Breast epithelium (tissue), 4 donors: Measurements from ENCODE around the gene SUCO. TPM values are rescaled to one million over a fixed set of nuclear protein-coding genes. Genes with fewer than 3 reads are reported as not detected.

ENCODE experiments used
- DNase-seq, 2 donors: peaks; one replicate each; pipeline ENCODE4 v3.0.0-alpha.2; 2019; ENCODE audit warnings: low spot score in 2 of 2
- H3K27ac ChIP-seq, 2 donors: fragments of 200-600 bp; sonication (generic) in 1 of 2; one replicate each; pipeline ENCODE4 v1.5.1; 2016 to 2019; ENCODE audit warnings: mild to moderate bottlenecking in 1 of 2
- H3K27me3 ChIP-seq, 2 donors: fragments of 200-600 bp; sonication (generic) in 1 of 2; one replicate each; pipeline versions ENCODE4 v1.5.1 to v1.6.0; 2017 to 2019; ENCODE audit warnings: control low read depth in 1 of 2, mild to moderate bottlenecking in 1 of 2
- H3K36me3 ChIP-seq: fragments of 200-600 bp; one replicate; pipeline ENCODE4 v1.5.1; 2019
- H3K4me1 ChIP-seq, 2 donors: fragments of 200-600 bp; sonication (generic); one replicate each; pipeline ENCODE4 v1.5.1; 2016 to 2019; ENCODE audit warnings: control low read depth in 1 of 2
- H3K4me3 ChIP-seq, 3 donors: fragments of 200-600 bp; sonication (generic); 1 replicate in 2 of 3; 2 replicates in 1 of 3; pipeline ENCODE4 v1.5.1; 2016 to 2019; ENCODE audit warnings: mild to moderate bottlenecking in 3 of 3, moderate library complexity in 2 of 3
- H3K9me3 ChIP-seq, 2 donors: fragments of 200-600 bp; sonication (generic) in 1 of 2; one replicate each; pipeline ENCODE4 v1.5.1; 2016 to 2019; ENCODE audit warnings: control low read depth in 1 of 2
- POLR2A ChIP-seq: fragments of 450-650 bp; IDR thresholded peaks from one replicate; pipeline ENCODE4 v1.6.1; 2016; ENCODE audit warnings: antibody characterized with exemption, mild to moderate bottlenecking, moderate library complexity
- POLR2AphosphoS5 ChIP-seq, 3 donors: sonication (generic); formaldehyde crosslinking; IDR thresholded peaks; one replicate each; pipeline ENCODE4 v1.6.1; 2017; ENCODE audit warnings: antibody characterized with exemption in 3 of 3
- intact Hi-C: fragments of 100-400 bp; cut with DNase I; formaldehyde crosslinking; loops from one replicate; pipeline ENCODE4 v1.15.1; 2023; ENCODE audit warnings: low total_unique reads
- total RNA-seq, 3 donors: library from RNA; depleted of rRNA; stranded (reverse); fragments of >200 nt; gene quantifications; one replicate each; pipeline ENCODE4 v1.1.0, GENCODE V29; 2016
- TF ChIP-seq, protein P1 (sequence below), 3 donors: fragments of 450-650 bp; IDR thresholded peaks; one replicate each; pipeline ENCODE4 v1.5.1; 2016 to 2017; ENCODE audit warnings: antibody characterized with exemption in 3 of 3, mild to moderate bottlenecking in 3 of 3, moderate library complexity in 3 of 3

Gene SUCO, protein sequence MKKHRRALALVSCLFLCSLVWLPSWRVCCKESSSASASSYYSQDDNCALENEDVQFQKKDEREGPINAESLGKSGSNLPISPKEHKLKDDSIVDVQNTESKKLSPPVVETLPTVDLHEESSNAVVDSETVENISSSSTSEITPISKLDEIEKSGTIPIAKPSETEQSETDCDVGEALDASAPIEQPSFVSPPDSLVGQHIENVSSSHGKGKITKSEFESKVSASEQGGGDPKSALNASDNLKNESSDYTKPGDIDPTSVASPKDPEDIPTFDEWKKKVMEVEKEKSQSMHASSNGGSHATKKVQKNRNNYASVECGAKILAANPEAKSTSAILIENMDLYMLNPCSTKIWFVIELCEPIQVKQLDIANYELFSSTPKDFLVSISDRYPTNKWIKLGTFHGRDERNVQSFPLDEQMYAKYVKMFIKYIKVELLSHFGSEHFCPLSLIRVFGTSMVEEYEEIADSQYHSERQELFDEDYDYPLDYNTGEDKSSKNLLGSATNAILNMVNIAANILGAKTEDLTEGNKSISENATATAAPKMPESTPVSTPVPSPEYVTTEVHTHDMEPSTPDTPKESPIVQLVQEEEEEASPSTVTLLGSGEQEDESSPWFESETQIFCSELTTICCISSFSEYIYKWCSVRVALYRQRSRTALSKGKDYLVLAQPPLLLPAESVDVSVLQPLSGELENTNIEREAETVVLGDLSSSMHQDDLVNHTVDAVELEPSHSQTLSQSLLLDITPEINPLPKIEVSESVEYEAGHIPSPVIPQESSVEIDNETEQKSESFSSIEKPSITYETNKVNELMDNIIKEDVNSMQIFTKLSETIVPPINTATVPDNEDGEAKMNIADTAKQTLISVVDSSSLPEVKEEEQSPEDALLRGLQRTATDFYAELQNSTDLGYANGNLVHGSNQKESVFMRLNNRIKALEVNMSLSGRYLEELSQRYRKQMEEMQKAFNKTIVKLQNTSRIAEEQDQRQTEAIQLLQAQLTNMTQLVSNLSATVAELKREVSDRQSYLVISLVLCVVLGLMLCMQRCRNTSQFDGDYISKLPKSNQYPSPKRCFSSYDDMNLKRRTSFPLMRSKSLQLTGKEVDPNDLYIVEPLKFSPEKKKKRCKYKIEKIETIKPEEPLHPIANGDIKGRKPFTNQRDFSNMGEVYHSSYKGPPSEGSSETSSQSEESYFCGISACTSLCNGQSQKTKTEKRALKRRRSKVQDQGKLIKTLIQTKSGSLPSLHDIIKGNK (N-terminal part only)
- 10 to 100 TPM; 29.6 to 70.8 (median 43.9) TPM for total RNA-seq

DNA sequence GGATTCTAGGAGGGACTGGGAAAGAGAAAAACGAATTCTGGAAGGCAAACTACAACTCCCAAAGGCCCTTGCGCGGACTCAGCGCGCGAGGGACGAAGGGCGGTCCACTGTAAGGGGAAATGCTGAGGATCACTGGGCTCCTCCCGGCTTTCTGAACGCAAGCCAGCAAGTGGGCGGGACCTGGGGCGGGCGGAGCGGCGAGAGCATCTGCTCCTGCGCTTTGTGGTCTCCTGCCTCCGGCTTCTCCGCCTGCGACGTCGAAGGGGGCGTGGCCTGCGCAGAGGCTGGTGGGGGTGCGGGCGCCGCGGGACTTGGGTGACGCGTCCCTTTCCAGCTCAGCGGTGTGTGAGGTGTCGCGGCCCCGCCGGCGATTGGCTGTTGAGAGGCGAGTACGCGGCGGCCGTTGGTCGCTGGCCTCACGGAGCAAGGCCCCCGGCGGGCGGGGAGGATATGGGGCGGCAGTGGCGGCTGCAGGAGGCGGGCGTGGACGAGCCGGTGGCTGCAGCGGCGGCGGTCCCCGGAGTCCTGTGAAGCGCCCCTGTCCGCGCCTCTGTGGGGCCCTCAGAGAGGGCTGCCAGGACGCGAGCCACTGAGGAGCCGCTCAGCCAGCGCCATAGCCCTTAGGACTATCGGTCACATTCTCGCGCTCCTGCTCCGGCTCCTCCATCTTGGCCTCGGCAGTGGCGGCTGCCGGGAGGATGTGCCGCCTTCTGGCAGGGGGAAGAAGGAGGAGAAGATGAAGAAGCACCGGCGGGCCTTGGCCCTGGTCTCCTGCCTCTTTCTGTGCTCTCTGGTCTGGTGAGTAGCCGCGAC lies at the start of gene SUCO:
Gene SUCO, plus strand, starts transcription at position 451 of the 813 bp plus-strand sequence. Its CDS starts 286 bp downstream, at position 737.
- TF ChIP-seq POLR2AphosphoS5 (IDR thresholded peaks at IDR 0.05) (peak; percentile 40 to 93 (median 77)), POLR2A (peak; percentile 88)
- TF ChIP-seq, protein P1, sequence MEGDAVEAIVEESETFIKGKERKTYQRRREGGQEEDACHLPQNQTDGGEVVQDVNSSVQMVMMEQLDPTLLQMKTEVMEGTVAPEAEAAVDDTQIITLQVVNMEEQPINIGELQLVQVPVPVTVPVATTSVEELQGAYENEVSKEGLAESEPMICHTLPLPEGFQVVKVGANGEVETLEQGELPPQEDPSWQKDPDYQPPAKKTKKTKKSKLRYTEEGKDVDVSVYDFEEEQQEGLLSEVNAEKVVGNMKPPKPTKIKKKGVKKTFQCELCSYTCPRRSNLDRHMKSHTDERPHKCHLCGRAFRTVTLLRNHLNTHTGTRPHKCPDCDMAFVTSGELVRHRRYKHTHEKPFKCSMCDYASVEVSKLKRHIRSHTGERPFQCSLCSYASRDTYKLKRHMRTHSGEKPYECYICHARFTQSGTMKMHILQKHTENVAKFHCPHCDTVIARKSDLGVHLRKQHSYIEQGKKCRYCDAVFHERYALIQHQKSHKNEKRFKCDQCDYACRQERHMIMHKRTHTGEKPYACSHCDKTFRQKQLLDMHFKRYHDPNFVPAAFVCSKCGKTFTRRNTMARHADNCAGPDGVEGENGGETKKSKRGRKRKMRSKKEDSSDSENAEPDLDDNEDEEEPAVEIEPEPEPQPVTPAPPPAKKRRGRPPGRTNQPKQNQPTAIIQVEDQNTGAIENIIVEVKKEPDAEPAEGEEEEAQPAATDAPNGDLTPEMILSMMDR (IDR thresholded peaks at IDR 0.05): peak in 2 of 3 donors; percentile 23 to 24
- intact Hi-C loops: no loop called here
- peak within 1 kb of the TSS; percentile 81 to 90 (median 82) for H3K4me3 ChIP-seq

DNA sequence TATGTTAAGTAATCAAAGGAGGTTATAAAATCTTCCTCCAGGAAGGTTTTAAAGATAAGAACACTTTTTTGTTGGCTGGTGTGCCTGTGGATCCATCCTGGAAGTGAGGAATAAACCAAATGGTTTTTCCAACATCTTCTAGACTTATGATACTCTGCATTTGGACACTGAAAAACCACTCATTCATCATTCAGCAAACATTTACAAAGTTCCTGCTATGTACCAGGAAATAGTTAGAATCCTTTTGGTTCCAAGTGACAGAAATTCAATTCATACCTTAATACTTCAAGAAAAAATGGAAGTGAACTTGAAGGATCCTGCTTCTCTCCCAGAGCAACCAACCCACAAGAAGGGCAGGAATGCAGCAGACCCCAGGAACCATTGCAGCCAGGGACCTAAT lies 49.5 kb upstream of the SUCO start:
- no peaks in the 10 kb centered on the region for H3K36me3 ChIP-seq
- H3K27ac ChIP-seq: no peak overlapping the region
- H3K9me3 ChIP-seq: no peaks in the 10 kb centered on the region
- intact Hi-C loops: no loop called here
- DNase-seq: no peak
- no peaks in the 10 kb centered on the region for H3K27me3 ChIP-seq
- TF ChIP-seq, protein P1 (IDR thresholded peaks at IDR 0.05): no peak
- TF ChIP-seq POLR2A (no peak), POLR2AphosphoS5 (IDR thresholded peaks at IDR 0.05) (no peak)
- no peak overlapping the region for H3K4me3 ChIP-seq
- no peaks in the 10 kb centered on the region for H3K4me1 ChIP-seq

More for the DNA sequence above, at the start of gene SUCO:
- peak within 1 kb of the TSS; percentile 99 for H3K27ac ChIP-seq
- peak; percentile 100 for DNase-seq
- no peaks in the 10 kb centered on the region for H3K36me3 ChIP-seq
- no peaks in the 10 kb centered on the region for H3K27me3 ChIP-seq
- peaks cover 0 to 3% of the 10 kb centered on the region in 2 donors for H3K4me1 ChIP-seq
- H3K9me3 ChIP-seq: no peaks in the 10 kb centered on the region

DNA sequence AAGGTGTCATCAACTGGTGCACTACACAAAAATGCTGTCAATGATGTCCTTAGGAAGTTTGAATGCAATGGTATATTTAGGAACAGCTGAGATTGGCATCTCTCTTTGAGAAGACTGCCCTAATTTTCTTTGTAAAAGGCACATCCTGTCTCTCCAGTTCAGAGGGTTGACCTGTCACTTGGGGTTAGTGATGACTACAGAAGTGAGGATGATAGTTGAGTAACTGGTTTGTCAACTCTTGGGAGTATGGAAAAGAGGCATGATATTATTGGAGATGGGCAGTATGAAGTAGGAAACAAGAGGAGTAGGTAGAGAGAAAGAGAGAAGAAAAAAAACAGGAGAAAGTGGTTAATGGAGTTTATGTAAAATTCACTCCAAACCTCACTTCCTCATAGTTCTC lies 48.7 kb upstream of the SUCO start:
- TF ChIP-seq, protein P1 (IDR thresholded peaks at IDR 0.05): no peak
- TF ChIP-seq POLR2A (no peak), POLR2AphosphoS5 (IDR thresholded peaks at IDR 0.05) (no peak)
- Histone ChIP-seq H3K36me3 (no peaks in the 10 kb centered on the region), H3K27ac (peak overlapping the region in 1 of 2 donors; percentile 2), H3K27me3 (no peaks in the 10 kb centered on the region), H3K9me3 (no peaks in the 10 kb centered on the region), H3K4me1 (no peaks in the 10 kb centered on the region), H3K4me3 (no peak overlapping the region)
- intact Hi-C loops: no loop called here
- DNase-seq: no peak

DNA sequence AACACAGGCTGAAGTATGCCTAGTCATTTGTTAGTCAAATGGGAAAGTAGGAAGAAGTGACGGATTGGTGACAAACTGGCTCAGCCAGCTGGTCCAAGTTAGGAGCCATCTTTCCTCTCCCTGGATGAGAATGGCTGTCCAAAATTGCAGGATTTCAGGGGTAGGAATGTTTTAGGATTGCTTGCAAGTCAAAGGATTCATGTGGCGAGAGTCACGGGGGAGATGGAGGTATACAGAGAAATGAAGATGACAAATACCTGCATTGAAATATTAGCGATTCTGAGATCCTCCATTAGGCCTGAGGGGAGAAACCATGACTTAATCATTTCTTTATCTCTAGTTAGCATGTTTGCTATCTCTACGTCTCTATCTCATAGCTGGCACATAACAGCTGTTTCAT lies 47.3 kb upstream of the SUCO start:
- no peaks in the 10 kb centered on the region for H3K9me3 ChIP-seq
- no peaks in the 10 kb centered on the region for H3K4me1 ChIP-seq
- DNase-seq: no peak
- no peaks in the 10 kb centered on the region for H3K27me3 ChIP-seq
- TF ChIP-seq POLR2A (no peak), POLR2AphosphoS5 (IDR thresholded peaks at IDR 0.05) (no peak)
- TF ChIP-seq, protein P1 (IDR thresholded peaks at IDR 0.05): no peak
- H3K36me3 ChIP-seq: no peaks in the 10 kb centered on the region
- intact Hi-C loops: no loop called here
- no peak overlapping the region for H3K4me3 ChIP-seq
- no peak overlapping the region for H3K27ac ChIP-seq
